ENCODE data around the gene TTC36. TPM values are rescaled to one million over a fixed set of nuclear protein-coding genes. Genes with fewer than 3 reads are reported as not detected.

TTC36 gene
- total RNA-seq, 1 donor, result 0.81 TPM

GRCh38 chr11:118537409-118537980 is 10.2 kb downstream of the TTC36 start:
- no peak for DNase-seq (ENCODE audit: low read depth)
- TF ChIP-seq CTCF (IDR thresholded peaks at IDR 0.05; ENCODE audit: insufficient read depth, low read length), result no peak
- H3K4me3 ChIP-seq (ENCODE audit: low read depth, low read length), result no peak overlapping the region

GRCh38 chr11:118544010-118544646 is 16.9 kb downstream of the TTC36 start:
- H3K4me3 ChIP-seq (ENCODE audit: low read depth, low read length), result no peak overlapping the region
- no peak for TF ChIP-seq CTCF (IDR thresholded peaks at IDR 0.05; ENCODE audit: insufficient read depth, low read length)
- no peak for DNase-seq (ENCODE audit: low read depth)

- DNase-seq (ENCODE audit: low read depth), result no peak
- no peak overlapping the region for H3K4me3 ChIP-seq (ENCODE audit: low read depth, low read length)
- TF ChIP-seq CTCF (IDR thresholded peaks at IDR 0.05; ENCODE audit: insufficient read depth, low read length), result no peak
These were observed 17.4 kb downstream of the TTC36 start for GRCh38 chr11:118544647-118545010.

GRCh38 chr11:118545533-118545932 is 18.3 kb downstream of the TTC36 start:
- no peak for TF ChIP-seq CTCF (IDR thresholded peaks at IDR 0.05; ENCODE audit: insufficient read depth, low read length)
- H3K4me3 ChIP-seq (ENCODE audit: low read depth, low read length), result no peak overlapping the region
- DNase-seq (ENCODE audit: low read depth), result no peak

GRCh38 chr11:118547132-118547531 is 19.9 kb downstream of the TTC36 start:
- TF ChIP-seq CTCF (IDR thresholded peaks at IDR 0.05; ENCODE audit: insufficient read depth, low read length), result no peak
- no peak for DNase-seq (ENCODE audit: low read depth)
- H3K4me3 ChIP-seq (ENCODE audit: low read depth, low read length), result no peak overlapping the region

- no peak for TF ChIP-seq CTCF (IDR thresholded peaks at IDR 0.05; ENCODE audit: insufficient read depth, low read length)
These were observed 25.1 kb downstream of the TTC36 start for GRCh38 chr11:118552341-118552740.

GRCh38 chr11:118560806-118561205 is 33.5 kb downstream of the TTC36 start:
- no peak for TF ChIP-seq CTCF (IDR thresholded peaks at IDR 0.05; ENCODE audit: insufficient read depth, low read length)
- no peak for DNase-seq (ENCODE audit: low read depth)

More at GRCh38 chr11:118552341-118552740, 25.1 kb downstream of the TTC36 start:
- H3K4me3 ChIP-seq (ENCODE audit: low read depth, low read length), result no peak overlapping the region
- DNase-seq (ENCODE audit: low read depth), result no peak

More at GRCh38 chr11:118560806-118561205, 33.5 kb downstream of the TTC36 start:
- H3K4me3 ChIP-seq (ENCODE audit: low read depth, low read length), result no peak overlapping the region
